Measurements from ENCODE around the gene RHBDL3.

Gene RHBDL3

GRCh38 chr17:32298298-32298697 lies 32.7 kb downstream of the RHBDL3 start:
- no peak overlapping the region for H3K4me2 ChIP-seq (ENCODE audit: low read depth, low read length)
- H3K4me1 ChIP-seq (ENCODE audit: low read length), result no peaks in the 10 kb centered on the region
- no peaks in the 10 kb centered on the region for H3K27me3 ChIP-seq (replicated peaks; ENCODE audit: insufficient read depth, low read length)
- H3F3A ChIP-seq (ENCODE audit: insufficient read depth, low read length), result no peaks in the 10 kb centered on the region
- no peak overlapping the region for H3K9ac ChIP-seq (ENCODE audit: low read length)
- H3K27ac ChIP-seq (ENCODE audit: low read length), result no peak overlapping the region
- no peaks in the 10 kb centered on the region for H3K79me2 ChIP-seq (ENCODE audit: low read length)
- no peak overlapping the region for H2AFZ ChIP-seq (ENCODE audit: low read length)
- H4K20me1 ChIP-seq (ENCODE audit: insufficient read depth, low read length), result no peaks in the 10 kb centered on the region
- no peaks in the 10 kb centered on the region for H3K9me3 ChIP-seq (replicated peaks; ENCODE audit: insufficient read depth, low read length)
- H3K36me3 ChIP-seq (replicated peaks; ENCODE audit: insufficient read depth, low read length), result no peaks in the 10 kb centered on the region
- TF ChIP-seq EZH2phosphoT487 (IDR thresholded peaks at IDR 0.05; ENCODE audit: low read length) (no peak), CTCF (IDR thresholded peaks at IDR 0.05; ENCODE audit: low read length) (no peak), EZH2 (optimal IDR thresholded peaks at IDR 0.05; ENCODE audit: low read depth, low read length) (no peak)
- DNase-seq, result no peak
- no peaks in the 10 kb centered on the region for H3K9me2 ChIP-seq (replicated peaks; ENCODE audit: insufficient read depth, low read length)
- H3K4me3 ChIP-seq (ENCODE audit: low read length), result no peak overlapping the region

DNA sequence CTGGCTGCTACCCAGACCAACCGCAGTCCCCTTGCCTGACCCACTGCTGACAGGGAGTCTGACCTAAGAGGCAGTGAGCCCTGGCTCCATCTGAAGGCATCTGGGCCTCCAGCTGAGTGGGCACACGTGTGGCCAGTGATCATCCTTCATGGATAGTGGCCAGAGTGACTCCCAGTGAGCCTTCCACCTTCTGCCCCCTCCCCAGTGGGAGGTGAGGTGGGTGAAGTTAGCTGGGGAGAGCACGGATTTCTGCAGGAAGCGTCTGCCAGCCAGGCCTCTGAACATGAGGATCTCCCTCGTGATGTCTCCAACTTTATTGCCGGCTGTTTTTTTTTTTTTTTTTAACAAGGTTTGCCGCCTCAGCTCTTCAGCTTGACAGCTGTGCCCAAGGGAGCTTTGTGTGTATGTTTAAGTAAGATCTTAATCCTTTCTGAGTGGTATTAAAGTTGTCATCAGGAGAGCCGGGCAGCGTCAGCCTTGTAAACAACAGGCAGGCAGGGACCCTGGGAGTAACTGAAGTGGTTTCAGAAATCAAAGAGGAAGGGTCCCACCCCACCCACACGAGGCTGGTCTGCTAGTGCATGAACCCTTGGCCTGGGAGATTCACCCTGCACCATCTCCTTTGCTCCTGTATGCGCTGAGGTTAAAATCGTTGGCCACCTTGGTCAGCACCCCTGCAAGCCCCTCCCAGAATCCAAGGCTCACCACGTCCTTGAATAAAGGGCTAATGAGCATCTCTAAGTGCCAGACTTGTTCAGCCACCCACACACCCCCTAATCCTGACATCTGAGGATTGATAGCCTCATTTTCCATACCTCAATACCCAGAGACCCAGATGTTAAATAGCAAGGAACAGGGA lies 33.3 kb downstream of the RHBDL3 start:
- no peaks in the 10 kb centered on the region for H3F3A ChIP-seq (ENCODE audit: insufficient read depth, low read length)
- H3K9me3 ChIP-seq (replicated peaks; ENCODE audit: insufficient read depth, low read length), result no peaks in the 10 kb centered on the region
- H3K27me3 ChIP-seq (replicated peaks; ENCODE audit: insufficient read depth, low read length), result no peaks in the 10 kb centered on the region
- no peak for TF ChIP-seq CTCF (IDR thresholded peaks at IDR 0.05; ENCODE audit: low read length)
- TF ChIP-seq EZH2phosphoT487 (IDR thresholded peaks at IDR 0.05; ENCODE audit: low read length), result no peak
- TF ChIP-seq EZH2 (optimal IDR thresholded peaks at IDR 0.05; ENCODE audit: low read depth, low read length), result no peak
- no peaks in the 10 kb centered on the region for H4K20me1 ChIP-seq (ENCODE audit: insufficient read depth, low read length)
- H2AFZ ChIP-seq (ENCODE audit: low read length), result no peak overlapping the region
- H3K4me3 ChIP-seq (ENCODE audit: low read length), result no peak overlapping the region
- H3K9me2 ChIP-seq (replicated peaks; ENCODE audit: insufficient read depth, low read length), result no peaks in the 10 kb centered on the region
- no peak for DNase-seq
- H3K4me2 ChIP-seq (ENCODE audit: low read depth, low read length), result no peak overlapping the region
- H3K27ac ChIP-seq (ENCODE audit: low read length), result no peak overlapping the region
- H3K36me3 ChIP-seq (replicated peaks; ENCODE audit: insufficient read depth, low read length), result no peaks in the 10 kb centered on the region
- H3K9ac ChIP-seq (ENCODE audit: low read length), result no peak overlapping the region
- no peaks in the 10 kb centered on the region for H3K79me2 ChIP-seq (ENCODE audit: low read length)
- no peaks in the 10 kb centered on the region for H3K4me1 ChIP-seq (ENCODE audit: low read length)

DNA sequence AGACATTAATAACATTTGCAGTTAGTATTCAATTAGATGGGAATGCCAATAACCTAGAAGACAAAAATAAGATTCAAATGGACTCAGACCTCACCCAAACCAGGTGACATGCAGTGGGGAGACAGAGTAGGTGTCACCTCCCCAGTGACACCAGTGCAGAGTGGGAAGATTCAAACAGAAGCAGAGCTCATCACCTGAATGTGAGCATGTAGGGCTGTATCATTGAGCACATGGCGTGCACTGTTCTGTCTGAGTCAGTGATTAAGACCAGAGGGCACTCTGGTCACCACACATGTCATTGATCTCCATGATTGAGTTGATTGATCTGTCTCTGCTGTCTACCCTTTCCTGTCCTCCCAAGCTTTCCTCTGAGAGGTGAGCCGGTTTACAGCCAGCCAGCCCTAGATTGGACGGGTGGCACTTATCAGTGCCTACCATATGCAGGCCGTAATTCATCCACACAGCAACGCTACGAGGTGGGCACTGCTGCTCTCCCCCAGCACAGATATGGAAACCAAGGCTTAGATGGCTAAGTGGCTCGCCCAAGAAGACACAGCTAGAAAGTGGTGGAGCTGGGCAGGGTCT lies 34.0 kb downstream of the RHBDL3 start:
- DNase-seq, result no peak
- Histone ChIP-seq H2AFZ (ENCODE audit: low read length) (no peak overlapping the region), H3K9ac (ENCODE audit: low read length) (no peak overlapping the region), H3K4me1 (ENCODE audit: low read length) (no peaks in the 10 kb centered on the region), H3K4me3 (ENCODE audit: low read length) (no peak overlapping the region), H3K79me2 (ENCODE audit: low read length) (no peaks in the 10 kb centered on the region), H4K20me1 (ENCODE audit: insufficient read depth, low read length) (no peaks in the 10 kb centered on the region), H3K36me3 (replicated peaks; ENCODE audit: insufficient read depth, low read length) (no peaks in the 10 kb centered on the region), H3F3A (ENCODE audit: insufficient read depth, low read length) (no peaks in the 10 kb centered on the region), H3K9me3 (replicated peaks; ENCODE audit: insufficient read depth, low read length) (no peaks in the 10 kb centered on the region), H3K27ac (ENCODE audit: low read length) (no peak overlapping the region), H3K4me2 (ENCODE audit: low read depth, low read length) (no peak overlapping the region), H3K27me3 (replicated peaks; ENCODE audit: insufficient read depth, low read length) (no peaks in the 10 kb centered on the region), H3K9me2 (replicated peaks; ENCODE audit: insufficient read depth, low read length) (no peaks in the 10 kb centered on the region)
- TF ChIP-seq EZH2 (optimal IDR thresholded peaks at IDR 0.05; ENCODE audit: low read depth, low read length), result no peak
- no peak for TF ChIP-seq CTCF (IDR thresholded peaks at IDR 0.05; ENCODE audit: low read length)
- no peak for TF ChIP-seq EZH2phosphoT487 (IDR thresholded peaks at IDR 0.05; ENCODE audit: low read length)
